ENCODE data around the gene COL13A1.

Gene COL13A1

DNA sequence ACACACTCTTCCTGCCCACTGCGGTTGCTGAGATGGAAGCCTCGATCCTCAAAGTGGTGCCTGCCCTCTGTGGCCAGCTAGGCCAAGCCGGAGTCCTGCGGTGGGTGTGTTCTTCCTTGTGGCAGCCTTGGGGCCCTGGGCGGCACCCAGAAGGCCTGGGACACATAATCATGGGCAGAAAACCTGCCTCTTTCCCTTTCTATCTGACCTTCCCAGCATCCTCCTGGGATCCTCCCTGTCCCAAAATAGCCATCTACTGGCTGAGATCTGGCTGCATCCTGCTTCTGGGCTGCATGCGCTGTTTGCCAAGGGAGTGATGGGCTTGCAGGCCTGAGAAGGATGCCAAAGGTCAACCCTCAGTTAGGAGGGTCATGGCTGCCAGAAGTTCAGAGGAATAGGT is 23.9 kb downstream of the COL13A1 start:
- DNase-seq: no peak

- DNase-seq: no peak
Observed at GRCh38 chr10:69826094-69826493, 24.4 kb downstream of the COL13A1 start.

DNA sequence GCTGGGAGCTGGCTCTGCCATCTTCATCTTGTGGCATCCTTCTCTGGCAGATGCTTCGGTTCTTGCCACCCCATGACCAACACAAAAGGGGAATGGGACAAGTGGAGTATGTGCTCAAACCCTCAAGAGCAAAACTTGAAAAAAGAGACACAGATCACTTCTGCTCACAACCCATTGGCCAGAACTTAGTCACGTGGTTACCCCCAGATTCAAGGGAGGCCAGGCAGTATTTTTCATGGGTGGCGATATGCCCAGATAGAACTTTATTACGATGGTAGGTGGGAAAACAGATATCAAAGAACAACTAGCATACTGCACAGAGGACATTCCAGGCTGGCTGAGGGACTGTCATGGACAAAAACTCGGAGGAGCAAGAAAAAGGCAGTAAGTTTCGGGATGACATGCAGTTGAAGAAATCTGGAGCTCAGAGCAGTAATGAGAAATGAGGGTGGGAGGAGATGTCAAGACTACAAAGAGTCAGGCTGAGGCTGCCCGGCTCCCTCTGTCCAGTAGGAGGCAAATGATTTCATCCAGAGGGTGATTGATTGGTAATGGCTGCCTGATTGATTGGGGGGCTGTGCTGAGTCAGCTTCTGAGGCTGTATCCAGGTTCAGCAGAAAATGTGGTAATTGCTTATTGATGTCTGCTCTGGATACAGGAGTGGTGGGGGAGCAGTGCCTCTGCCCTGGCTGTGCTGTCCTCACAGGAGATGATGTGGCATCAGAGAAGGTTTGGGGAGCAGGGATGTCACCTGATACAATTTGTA is 25.3 kb downstream of the COL13A1 start:
- DNase-seq: no peak

- no peak for DNase-seq
Observed at GRCh38 chr10:69828144-69828870, 26.6 kb downstream of the COL13A1 start.

GRCh38 chr10:69829775-69830174 is 28.1 kb downstream of the COL13A1 start:
- DNase-seq: no peak

DNA sequence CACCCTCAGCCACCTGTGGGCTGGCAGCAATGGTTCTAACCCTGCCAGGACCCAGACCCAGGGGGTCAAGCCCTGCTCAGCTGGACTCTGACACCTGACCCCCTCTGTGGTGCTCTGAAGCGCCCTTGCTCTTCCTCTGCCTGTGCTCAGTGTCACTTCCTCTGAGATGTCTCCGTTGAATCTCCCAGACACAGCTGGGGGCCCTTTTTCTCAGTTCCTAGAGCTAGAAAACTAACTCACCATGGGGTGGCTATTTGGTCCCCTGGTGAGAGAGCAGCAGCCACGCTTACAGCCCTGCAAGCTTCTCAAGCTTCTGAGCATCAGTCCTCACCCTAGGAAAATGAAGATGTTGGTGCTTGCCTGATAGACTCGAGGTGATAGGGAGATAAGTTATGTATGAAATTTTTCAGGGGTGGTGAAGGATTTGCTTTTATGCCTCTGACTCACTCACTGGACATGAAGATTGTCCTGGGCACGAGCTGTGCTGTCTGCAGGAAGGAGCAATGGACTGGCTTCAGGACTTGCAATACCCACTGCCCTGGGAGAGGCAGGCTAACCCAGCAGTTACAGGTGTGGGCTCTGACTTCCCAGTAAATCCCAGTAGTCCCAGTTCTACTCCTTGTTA is 29.6 kb downstream of the COL13A1 start:
- DNase-seq: no peak

DNA sequence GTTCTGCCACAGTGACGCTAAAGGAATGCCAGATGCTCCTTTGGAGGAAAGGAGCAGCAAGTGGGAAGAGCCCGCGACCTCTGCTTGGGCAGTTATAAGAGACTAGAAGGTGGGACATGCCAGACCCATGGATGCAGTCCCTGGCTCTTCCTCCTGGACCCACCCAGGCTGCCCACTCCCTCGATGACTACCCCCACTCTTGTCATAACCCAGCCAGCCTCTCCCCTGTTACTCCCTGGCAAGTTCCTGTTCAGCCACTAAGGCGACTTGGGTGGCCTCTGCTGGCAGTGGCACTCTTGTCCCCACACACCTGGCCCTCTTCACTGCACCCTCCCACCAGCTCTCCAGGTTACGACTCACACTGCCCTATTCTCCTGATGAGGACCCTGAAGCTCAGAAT is 33.5 kb downstream of the COL13A1 start:
- DNase-seq: no peak

DNA sequence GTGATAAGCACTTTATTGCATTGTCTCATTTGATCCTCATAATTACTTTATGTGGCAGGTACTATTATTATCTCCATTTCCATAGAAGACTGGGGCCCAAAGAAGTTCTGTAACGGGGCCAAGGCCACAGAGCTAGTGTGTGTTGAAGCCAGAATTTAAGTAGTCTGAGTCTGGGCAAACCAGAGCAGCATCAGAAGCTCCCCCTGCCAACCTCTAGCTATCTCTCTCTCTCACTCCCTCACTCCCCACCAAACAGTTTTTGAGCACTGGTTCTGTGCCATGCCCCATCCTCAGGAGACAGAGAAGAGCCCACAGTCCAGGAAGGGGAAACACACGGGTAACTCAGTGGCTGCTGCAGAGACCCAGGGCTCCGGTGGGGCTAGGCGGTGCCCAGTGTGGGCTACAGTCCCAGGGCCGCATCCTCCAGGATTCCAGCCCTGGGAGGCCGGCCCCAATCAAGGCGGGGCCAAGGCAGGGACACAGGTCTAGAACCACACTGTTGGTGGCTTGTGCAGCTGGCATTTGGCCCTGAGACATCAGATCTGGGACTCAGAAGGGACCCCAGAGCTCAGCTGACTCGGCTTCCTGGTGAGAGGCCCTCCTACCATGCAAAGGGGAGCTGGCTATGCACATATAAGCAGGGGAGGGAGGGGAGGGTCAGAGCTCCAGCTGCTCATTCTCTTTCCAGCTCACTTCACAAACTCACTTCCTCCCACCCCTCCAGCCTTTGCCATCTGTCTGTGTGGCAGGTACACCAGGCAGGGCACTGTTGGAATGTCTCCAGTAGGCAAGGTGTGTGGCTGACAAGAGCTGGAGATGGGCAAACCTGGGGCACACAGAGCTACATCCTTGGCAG is 34.4 kb downstream of the COL13A1 start:
- DNase-seq: no peak

- DNase-seq: no peak
Observed at GRCh38 chr10:69836731-69837030, 35.0 kb downstream of the COL13A1 start.

DNA sequence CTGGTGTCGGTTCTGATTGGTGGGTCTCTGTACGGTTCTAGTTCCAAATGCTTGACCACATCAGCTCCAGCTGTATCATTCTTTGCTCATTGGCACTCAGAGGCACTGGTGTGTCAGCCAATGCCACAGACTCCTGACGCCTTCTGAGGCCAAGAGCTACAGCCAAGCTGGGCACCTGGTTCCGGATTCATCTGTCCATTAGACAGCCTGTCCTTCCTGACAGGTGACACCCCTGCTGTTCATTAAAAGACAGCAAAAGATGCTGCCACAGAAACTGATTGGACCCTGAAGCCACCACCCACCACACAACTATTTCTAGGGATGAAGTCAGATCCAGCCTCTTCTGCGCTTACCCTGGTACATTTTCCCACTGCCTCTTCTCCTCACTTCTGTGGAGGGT is 35.6 kb downstream of the COL13A1 start:
- no peak for DNase-seq

- DNase-seq: no peak
Observed at GRCh38 chr10:69838418-69838817, 36.7 kb downstream of the COL13A1 start.

- DNase-seq: no peak
Observed at GRCh38 chr10:69838853-69839252, 37.1 kb downstream of the COL13A1 start.

- no peak for DNase-seq
Observed at GRCh38 chr10:69839696-69840345, 38.1 kb downstream of the COL13A1 start.

DNA sequence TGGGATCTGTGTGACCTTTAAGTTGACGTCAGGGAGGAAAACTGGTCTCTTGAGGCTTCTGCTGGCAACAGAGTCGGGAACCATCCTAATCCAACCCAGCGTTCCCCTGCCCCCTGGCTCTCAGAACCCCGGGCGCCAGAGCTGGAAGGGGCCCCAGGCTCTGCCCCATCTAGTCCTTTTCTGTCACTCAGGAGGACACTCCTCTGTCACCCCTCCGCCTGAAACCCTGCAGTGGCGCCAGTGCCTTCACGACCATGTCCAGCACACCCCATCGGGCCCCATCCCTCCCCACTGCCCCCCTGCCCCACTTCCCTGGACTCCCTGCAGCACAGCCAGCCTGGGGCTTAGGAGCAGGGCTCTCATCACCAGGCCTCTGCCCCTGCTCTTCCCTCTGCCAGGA is 39.1 kb downstream of the COL13A1 start:
- no peak for DNase-seq

GRCh38 chr10:69842020-69842419 is 40.3 kb downstream of the COL13A1 start:
- no peak for DNase-seq

GRCh38 chr10:69842882-69843281 is 41.2 kb downstream of the COL13A1 start:
- DNase-seq: no peak

DNA sequence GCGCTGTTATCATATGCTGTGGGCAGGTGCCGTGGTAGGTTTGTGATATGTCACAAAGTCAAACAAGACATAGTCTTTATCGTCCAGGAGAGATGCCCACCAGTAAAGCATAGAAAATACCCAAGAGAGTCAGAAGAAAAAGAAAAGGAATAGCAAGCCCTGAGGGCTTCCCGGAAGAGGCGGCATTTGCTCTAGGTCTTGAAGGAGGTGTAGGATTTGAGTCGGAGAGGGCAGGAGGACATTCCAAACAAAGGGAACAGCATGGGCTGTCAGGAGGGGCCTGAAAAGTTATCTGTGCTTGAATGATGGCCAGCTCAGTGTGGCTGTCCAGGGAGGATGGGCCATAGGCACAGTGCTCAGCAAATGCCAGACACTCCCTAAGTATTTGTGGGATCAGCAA is 42.2 kb downstream of the COL13A1 start:
- no peak for DNase-seq

DNA sequence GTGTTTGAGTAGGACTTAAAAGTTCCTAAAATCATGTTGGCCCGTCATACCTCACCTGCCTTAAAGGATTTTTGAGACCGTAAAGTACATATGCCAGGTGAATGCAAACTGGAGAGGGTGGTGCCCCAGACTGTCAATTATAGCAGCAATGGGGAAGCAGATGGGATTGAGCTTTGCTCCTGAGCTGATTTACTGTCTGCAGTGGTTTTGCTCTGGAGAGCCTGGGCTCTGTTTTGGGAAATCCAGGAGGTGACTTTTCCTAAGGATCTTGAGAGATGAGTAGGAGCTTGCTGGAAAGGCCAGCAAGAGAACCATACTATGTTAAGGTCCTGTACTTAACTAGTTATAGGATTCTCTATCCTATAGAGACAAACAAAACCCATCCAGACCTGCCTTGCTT is 43.0 kb downstream of the COL13A1 start:
- DNase-seq: no peak

GRCh38 chr10:69845574-69846292 is 44.0 kb downstream of the COL13A1 start:
- DNase-seq: no peak

GRCh38 chr10:69846293-69846921 is 44.7 kb downstream of the COL13A1 start:
- DNase-seq: no peak

- DNase-seq: no peak
Observed at GRCh38 chr10:69847458-69847857, 45.8 kb downstream of the COL13A1 start.

DNA sequence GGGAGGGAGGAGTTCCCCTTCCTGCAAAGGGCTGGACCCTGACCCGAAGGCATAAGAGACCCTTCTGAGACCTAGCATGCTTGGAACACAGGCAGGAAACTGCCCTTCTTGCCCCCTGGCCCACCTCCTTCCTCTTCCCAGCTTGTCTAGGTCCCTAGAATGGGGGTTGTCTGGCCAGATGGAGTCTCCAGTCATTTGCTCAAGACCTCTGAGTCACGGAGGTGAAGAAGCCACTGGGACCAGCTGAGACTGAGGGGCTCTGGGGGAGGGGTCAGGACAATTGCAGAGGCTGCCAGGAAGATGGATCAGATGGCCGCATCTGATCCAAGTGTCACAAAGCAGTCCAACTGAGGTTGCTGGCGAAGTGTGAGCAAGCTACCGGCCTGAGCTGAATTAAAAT is 46.2 kb downstream of the COL13A1 start:
- DNase-seq: no peak
